Activated CD4-positive, CD25-positive, alpha-beta regulatory T cell (primary cell): Measurements from ENCODE around the gene SMYD3.

Experiments
- DNase-seq, 4 experiments: peaks; one replicate each; lab custom pipeline; 2025; lab: John Stamatoyannopoulos, UW

Gene SMYD3

DNA sequence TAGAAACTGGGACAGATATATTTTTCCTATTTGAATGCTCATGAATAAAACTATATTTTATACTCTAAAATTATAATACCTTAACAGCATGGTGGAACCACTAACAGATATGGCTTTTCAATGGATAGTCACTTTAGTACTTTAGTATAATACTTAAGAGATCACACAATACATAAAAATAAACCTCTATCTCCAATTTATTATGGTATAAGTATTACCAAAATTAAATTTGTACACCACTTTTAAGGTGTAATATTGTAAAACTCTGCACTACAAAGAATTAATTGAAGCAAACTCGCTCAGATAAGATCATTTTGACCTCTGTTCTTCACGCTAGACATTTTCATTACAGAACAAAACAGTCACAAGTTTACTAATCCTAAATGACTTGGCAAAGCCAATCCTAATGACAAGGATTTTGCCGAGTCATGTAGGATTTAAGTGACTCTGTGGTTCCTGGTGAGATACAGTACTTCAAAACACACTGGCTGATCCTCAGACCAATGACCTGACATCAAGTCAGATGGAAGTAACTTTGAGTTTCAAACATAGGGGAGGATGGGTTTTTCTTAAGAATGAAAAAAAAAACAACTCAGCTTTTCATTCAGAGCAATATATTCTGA is 200.6 kb downstream of the SMYD3 start:
- DNase-seq = no peak

DNA sequence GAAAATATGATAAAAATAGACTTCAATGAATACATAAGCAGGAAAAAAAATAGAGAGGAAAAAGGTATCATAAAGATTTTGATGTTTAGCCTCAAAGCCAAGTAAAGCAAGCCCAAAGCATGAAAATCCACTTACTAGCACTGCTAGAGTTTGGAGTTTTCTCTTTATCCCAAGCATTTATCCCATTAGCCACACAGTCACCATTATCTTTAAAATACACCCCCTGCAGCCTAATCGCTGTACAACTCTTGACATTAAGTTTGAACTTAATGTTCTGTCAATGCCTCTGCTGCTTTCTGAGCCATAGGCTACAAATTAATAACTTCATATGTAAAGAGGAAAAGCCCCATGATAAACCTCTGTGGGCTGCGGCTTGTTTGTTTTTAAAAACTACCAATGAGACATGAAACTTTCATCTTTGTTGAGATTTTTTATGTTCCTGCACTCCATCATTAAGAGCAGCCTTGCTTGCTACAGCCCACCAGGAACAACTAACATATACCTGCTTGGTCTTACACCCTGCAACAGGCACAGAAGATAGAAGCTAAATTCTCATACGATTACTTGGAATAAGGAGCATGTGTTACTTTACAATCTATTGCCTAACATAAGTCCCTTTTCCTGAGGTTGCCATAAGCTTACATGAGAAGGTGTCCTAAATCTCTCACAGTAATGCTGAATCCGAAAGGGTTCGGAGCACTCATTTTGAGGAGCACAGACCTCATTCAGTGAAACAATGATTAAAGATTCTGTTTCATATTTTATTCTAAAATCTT is 202.4 kb downstream of the SMYD3 start:
- DNase-seq = no peak

DNA sequence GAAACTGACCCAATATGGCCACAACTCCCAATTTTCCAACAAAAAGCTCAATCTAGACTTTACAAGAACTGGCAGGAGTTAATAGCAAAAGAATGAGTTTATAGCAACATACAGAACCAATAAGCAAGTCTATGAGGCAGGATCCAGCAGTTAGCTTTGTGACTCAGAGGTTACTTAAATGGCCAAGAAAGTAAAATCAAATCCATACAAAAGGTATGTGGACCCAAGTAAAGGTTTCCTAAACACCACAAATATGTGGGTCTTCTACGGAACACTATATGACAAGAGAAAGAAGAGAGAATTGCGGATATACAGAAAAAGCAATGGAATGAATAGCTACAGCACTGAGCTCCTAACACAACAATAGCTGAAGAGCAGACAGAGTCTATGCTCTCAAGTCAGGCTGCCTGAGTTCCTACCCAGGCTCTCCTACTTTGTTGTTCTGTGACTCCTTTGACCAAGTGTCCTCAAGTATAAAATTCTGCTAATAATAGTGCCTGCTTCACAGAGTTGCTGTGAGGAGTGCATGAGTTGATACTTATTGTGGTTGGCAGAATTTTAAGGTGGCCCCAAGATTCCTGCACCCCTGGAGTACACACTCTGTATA is 204.3 kb downstream of the SMYD3 start:
- no peak for DNase-seq

- no peak for DNase-seq
These were observed 204.8 kb downstream of the SMYD3 start for GRCh38 chr1:246302251-246302625.

DNA sequence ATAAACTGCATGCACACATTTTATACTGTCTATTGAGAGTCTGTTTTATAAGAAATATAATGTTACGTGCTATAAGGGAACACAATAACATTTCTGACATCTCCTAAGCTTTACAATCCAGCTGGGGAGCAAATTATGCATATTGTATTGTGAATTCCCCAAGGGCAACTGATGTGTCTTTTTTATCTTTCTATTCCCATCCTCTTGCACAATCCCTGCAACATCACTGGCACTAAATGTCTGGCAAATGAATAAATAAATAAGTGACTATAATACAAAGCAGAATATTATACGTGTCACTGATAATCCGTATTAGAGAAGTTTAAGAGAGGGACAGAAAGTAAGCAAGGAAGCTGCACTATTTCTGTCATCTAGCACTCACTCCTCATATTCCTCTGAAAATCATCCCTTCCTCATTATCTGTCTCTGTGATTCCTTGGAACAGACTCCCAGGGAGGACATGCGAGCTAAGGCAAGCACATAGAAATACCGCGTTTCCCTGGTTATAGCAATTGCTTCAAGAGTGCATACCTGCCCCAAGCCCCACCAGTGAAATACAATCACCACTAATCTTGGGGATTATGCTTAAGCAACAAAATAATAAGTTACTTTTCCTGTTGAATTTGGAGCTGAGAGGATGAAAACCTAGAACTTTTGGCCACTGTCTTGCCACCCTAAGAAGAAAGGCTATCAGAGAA is 205.4 kb downstream of the SMYD3 start:
- no peak for DNase-seq

- no peak for DNase-seq
These were observed 206.2 kb downstream of the SMYD3 start for GRCh38 chr1:246300626-246301549.

- no peak for DNase-seq
These were observed 209.5 kb downstream of the SMYD3 start for GRCh38 chr1:246297279-246298265.

GRCh38 chr1:246295968-246296367 is 211.1 kb downstream of the SMYD3 start:
- DNase-seq = no peak

DNA sequence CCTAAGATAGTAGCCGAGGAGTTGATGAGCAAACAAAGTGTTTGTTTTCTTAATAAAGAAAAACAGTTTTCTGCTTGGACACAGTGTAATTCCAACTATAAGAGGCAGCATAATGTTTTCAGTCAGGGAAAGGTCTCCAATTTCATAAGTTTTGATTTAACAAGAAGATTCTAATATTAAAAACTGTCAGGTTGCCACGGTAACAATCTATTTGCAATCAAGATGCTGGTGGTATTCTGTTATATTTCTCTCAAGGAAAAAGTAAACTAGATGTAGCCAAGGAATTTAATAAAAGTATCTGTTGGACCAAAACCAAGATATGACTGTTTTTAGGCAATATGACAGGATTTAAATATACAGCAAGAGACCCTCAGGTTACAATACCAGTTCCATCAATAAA is 211.7 kb downstream of the SMYD3 start:
- DNase-seq = no peak

GRCh38 chr1:246294263-246294662 is 212.8 kb downstream of the SMYD3 start:
- DNase-seq = no peak

GRCh38 chr1:246293366-246294121 is 213.5 kb downstream of the SMYD3 start:
- DNase-seq = no peak

DNA sequence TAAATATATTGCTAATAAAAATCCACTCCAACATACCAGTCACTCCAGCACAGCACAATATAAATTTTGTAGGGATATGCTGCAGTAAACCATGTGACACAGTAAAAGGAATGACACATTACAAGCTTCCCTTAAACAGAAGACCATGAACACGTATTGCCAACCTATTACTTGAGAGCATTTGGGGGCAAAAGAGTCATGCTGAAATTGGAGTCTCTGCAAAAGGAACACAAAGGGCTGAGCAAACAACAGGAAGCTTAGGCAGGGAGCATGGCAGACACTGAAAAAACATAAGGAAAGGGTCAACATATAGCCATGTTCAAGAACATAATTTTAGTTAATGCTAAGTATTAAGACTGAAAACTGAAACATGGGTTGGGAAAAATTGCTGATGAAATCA is 214.5 kb downstream of the SMYD3 start:
- no peak for DNase-seq

DNA sequence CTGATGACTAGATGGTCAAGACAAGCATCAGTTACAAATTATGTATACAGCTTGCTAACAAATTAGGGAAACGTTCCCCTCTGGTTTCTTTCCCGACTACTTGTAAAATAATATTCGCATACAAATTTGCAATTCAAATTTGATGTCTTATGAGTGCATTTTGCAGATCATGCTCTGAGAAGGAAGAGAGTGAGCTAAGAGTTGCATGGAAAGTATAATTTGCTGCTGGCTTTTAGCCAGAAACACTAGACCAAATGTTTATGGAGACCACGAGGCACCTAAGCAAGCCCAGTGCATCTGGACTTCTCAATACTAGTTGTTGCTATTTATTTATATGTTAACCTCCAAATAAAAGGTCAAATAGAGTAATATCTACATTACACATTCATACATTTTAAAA is 216.0 kb downstream of the SMYD3 start:
- no peak for DNase-seq

DNA sequence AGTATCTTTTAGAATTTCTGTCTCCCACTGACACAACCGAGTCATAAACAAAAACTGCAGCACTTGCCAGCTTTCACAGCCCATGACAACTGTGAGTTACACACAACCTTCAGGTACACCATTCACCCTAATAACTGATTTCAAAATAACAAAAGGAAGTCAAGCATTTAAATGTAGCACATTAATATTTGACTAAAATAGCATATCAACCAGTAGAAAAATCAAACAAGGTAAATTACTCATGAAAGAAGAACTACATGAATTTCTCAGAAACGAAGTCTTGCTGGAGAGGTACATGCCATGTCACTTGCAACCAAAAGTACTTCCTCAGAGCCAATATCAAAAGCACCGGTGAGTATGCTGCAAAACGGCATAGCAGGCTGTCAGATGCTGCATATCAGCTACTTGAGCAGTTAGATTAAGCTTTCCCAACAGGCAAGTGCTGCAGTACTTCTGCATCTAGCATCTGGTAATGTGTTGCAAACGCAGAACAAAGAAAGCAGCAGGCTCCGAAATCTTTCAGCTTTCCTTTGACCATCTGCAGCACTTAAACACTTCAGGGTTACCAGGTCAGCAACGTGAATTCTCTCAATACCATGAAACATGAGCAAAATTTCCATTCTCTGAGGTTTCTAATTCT is 223.2 kb downstream of the SMYD3 start:
- DNase-seq = no peak

DNA sequence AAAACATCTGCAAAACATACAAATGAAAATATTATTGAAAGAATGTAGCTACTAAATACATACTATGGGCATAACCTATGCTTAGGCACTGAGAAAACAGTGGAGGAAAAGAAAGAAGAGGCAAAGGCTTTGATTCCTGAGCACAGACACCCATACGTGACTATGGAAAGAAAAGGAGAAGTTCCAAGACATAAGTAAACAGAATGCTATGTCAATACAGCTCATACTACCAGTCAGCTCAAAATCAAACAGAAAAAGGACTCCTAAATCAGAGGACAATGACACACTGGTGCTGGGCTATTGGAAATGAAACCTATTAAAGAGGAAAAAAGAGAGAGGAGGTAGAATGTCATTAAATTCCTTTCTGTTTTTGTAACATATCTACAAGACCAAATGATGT is 225.4 kb downstream of the SMYD3 start:
- DNase-seq = no peak

GRCh38 chr1:246281195-246281594 is 225.9 kb downstream of the SMYD3 start:
- DNase-seq = no peak

DNA sequence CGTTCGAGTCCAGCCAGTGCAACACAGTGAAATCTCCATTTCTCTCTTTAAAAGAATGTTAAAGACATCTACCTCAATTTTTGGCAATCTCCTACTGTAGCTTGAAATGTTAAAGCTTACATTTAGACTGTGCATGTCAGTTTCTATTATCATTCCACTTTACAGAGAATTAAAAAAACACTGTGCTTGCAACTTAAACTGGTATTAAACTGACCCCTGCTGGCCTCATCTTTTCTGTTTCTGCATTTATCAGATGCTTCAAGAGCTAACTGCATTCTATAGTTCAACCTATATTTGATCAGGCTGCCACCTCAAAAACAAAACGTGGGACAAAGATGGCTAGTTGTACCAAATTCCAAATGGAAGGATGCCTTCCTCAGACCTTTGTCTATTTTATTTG is 226.5 kb downstream of the SMYD3 start:
- DNase-seq = no peak

DNA sequence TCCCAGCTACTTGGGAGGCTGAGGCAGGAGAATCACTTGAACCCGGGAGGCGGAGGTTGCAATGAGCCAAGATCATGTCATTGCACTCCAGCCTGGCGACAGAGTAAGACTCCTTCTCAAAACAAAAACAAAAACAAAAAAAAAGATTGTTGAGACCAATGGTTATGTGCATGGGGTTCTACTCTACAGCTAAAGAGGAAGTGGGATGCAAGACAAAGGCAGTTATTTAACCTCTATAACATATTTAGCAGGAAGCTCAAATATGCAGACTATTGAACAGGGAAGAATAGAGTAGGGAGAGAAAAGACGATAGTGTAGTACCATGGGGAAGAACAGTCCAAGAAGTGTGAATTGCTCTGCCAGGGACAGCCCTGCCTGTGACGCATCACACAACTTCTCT is 227.7 kb downstream of the SMYD3 start:
- no peak for DNase-seq

GRCh38 chr1:246278371-246278770 is 228.7 kb downstream of the SMYD3 start:
- no peak for DNase-seq
